PC-3 (cell line): ENCODE results near the gene IGSF21.

ENCODE experiments used
- EZH2 ChIP-seq: fragments of 300-600 bp; sonication (generic); IDR thresholded peaks from one replicate; pipeline ENCODE4 v1.6.1; 2017; ENCODE audit warnings: antibody characterized with exemption, mild to moderate bottlenecking, low read length; ENCODE audit not compliant: unreplicated experiment
- TF ChIP-seq, protein P1 (sequence below): fragments of 300-600 bp; sonication (generic); conservative IDR thresholded peaks from 2 replicates; pipeline ENCODE4 v1.5.1; 2017; ENCODE audit warnings: antibody characterized with exemption, low read depth, mild to moderate bottlenecking, low read length

DNA sequence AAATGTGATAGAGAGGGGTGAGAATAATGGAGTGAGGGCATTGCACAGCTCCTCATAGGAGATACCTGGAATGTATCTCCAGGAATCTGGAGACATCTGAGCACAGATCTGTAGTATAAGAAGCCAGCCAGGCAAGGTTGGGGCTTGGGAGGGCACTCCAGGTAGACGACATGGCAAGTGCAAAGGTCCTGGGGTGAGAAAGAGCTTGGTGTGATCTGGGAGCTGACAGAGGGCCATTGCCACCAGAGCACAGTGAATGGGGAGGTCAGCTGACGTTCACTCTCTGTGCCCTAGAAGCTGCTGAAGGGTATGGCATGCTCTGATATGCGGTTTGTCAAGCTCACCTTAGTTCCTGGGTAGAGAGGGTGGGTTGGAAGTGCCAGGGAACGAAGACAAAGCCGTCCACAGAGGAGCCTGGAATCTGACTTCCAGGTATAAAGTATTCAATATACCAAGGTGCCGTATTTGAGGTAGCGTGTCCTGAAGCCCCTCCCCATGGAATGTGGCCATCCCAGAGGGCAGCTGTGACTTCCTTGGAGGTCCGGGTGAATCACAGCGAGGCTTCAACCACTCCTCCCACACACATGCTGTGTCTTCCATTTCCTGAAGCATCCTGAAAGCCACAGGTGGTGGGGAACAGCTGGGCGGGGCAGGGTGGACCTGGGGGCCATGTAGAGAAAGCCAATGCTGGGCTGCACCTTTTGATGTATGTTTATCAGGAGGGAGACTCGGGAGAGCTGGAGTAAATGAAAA, 190.5 kb downstream of the IGSF21 start:
- TF ChIP-seq EZH2: no peak
- TF ChIP-seq, protein P1, sequence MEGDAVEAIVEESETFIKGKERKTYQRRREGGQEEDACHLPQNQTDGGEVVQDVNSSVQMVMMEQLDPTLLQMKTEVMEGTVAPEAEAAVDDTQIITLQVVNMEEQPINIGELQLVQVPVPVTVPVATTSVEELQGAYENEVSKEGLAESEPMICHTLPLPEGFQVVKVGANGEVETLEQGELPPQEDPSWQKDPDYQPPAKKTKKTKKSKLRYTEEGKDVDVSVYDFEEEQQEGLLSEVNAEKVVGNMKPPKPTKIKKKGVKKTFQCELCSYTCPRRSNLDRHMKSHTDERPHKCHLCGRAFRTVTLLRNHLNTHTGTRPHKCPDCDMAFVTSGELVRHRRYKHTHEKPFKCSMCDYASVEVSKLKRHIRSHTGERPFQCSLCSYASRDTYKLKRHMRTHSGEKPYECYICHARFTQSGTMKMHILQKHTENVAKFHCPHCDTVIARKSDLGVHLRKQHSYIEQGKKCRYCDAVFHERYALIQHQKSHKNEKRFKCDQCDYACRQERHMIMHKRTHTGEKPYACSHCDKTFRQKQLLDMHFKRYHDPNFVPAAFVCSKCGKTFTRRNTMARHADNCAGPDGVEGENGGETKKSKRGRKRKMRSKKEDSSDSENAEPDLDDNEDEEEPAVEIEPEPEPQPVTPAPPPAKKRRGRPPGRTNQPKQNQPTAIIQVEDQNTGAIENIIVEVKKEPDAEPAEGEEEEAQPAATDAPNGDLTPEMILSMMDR: no peak
